T-cell (primary cell): Measurements from ENCODE around the gene SPINK5. TPM values are rescaled to one million over a fixed set of nuclear protein-coding genes. Genes with fewer than 3 reads are reported as not detected.

Source experiments
- ATAC-seq, 4 experiments: fragments of 200-7000 bp in 3 of 4; fragments of 150-1000 bp in 1 of 4; cut with Tn5 transposase; replicated peaks in 1 of 4; 1 replicate in 3 of 4; 2 replicates in 1 of 4; pipeline ENCODE4 v1.10.0; 2021; ENCODE audit warnings: moderate library complexity in 3 of 4, mild to moderate bottlenecking in 2 of 4, moderate number of reproducible peaks in 1 of 4
- CTCF ChIA-PET, 2 donors: fragments of 300-600 bp; sonication (Branson Sonifier 250); formaldehyde crosslinking; loops; one replicate each; lab custom pipeline; 2022; ENCODE audit warnings: antibody characterized with exemption in 2 of 2; lab: Charles Lee
- POLR2A ChIA-PET, 2 donors: fragments of 300-600 bp; sonication (Branson Sonifier 250); formaldehyde crosslinking; loops; one replicate each; lab custom pipeline; 2022; ENCODE audit warnings: antibody characterized with exemption in 2 of 2; lab: Charles Lee
- DNase-seq, 35 experiments: peaks; one replicate each; pipeline versions ENCODE4 v3.0.0 to v3.0.0-alpha.2; 2013 to 2023
- H3K27ac ChIP-seq: one replicate; pipeline ENCODE4 v1.5.1; 2013; ENCODE audit warnings: low read length
- H3K27me3 ChIP-seq, 2 experiments: replicated peaks in 1 of 2; 1 replicate in 1 of 2; 2 replicates in 1 of 2; pipeline versions ENCODE4 v1.6.1 to v1.7.0; 2013; ENCODE audit warnings: low read length in 1 of 2, mixed read lengths in 1 of 2; ENCODE audit not compliant: control insufficient read depth in 2 of 2, insufficient read depth in 2 of 2; ENCODE audit errors: extremely low read depth in 1 of 2
- H3K36me3 ChIP-seq, 2 donors: 1 replicate in 1 of 2; 2 replicates in 1 of 2; pipeline versions ENCODE4 v1.6.1 to v1.7.0; 2013; ENCODE audit warnings: low read length in 1 of 2; ENCODE audit not compliant: control insufficient read depth in 2 of 2, insufficient read depth in 1 of 2; ENCODE audit errors: extremely low read depth in 1 of 2
- H3K4me1 ChIP-seq, 2 experiments: 1 replicate in 1 of 2; 2 replicates in 1 of 2; pipeline versions ENCODE4 v1.6.1 to v1.7.0; 2013; ENCODE audit warnings: low read length in 2 of 2, mixed read lengths in 1 of 2; ENCODE audit not compliant: insufficient read depth in 2 of 2, control insufficient read depth in 1 of 2; ENCODE audit errors: extremely low read depth in 1 of 2
- H3K4me3 ChIP-seq, 2 donors: 1 replicate in 1 of 2; 2 replicates in 1 of 2; pipeline versions ENCODE4 v1.5.1 to v1.7.0; 2013; ENCODE audit warnings: mild to moderate bottlenecking in 2 of 2, low read length in 1 of 2, moderate library complexity in 1 of 2; ENCODE audit not compliant: control insufficient read depth in 1 of 2; ENCODE audit errors: extremely low read depth in 1 of 2
- H3K9me3 ChIP-seq: 2 replicates; pipeline ENCODE4 v1.7.0; 2013
- H3K27ac Mint-ChIP-seq, 2 donors: one replicate each; pipeline ENCODE4 v1.8.0; 2020 to 2021; ENCODE audit warnings: mild to moderate bottlenecking in 2 of 2, mixed read lengths in 2 of 2
- H3K27me3 Mint-ChIP-seq, 2 donors: one replicate each; pipeline ENCODE4 v1.8.0; 2021 to 2022; ENCODE audit warnings: mixed read lengths in 2 of 2
- H3K36me3 Mint-ChIP-seq: one replicate; pipeline ENCODE4 v1.8.0; 2021; ENCODE audit warnings: mixed read lengths
- H3K4me1 Mint-ChIP-seq, 3 donors: one replicate each; pipeline ENCODE4 v1.8.0; 2020 to 2022; ENCODE audit warnings: mixed read lengths in 3 of 3, mild to moderate bottlenecking in 1 of 3
- H3K4me3 Mint-ChIP-seq, 3 donors: one replicate each; pipeline ENCODE4 v1.8.0; 2020 to 2022; ENCODE audit warnings: mild to moderate bottlenecking in 3 of 3, mixed read lengths in 3 of 3, moderate library complexity in 3 of 3
- H3K9me3 Mint-ChIP-seq, 3 donors: one replicate each; pipeline ENCODE4 v1.8.0; 2020 to 2022; ENCODE audit warnings: mixed read lengths in 3 of 3
- WGBS: methylation state at CpG from one replicate; pipeline ENCODE4 v1.1.5; 2013; ENCODE audit warnings: missing lambda C conversion rate; ENCODE audit not compliant: insufficient coverage; 5-methylcytosine and 5-hydroxymethylcytosine counted together
- total RNA-seq, 35 experiments: library from RNA in 6 of 35; stranded (reverse) in 6 of 35; fragments of 120-200 nt in 1 of 35; gene quantifications; one replicate each; pipeline versions ENCODE4 v1.2.1 to v1.2.4 and lab custom pipeline; 2013 to 2026

SPINK5 gene, protein sequence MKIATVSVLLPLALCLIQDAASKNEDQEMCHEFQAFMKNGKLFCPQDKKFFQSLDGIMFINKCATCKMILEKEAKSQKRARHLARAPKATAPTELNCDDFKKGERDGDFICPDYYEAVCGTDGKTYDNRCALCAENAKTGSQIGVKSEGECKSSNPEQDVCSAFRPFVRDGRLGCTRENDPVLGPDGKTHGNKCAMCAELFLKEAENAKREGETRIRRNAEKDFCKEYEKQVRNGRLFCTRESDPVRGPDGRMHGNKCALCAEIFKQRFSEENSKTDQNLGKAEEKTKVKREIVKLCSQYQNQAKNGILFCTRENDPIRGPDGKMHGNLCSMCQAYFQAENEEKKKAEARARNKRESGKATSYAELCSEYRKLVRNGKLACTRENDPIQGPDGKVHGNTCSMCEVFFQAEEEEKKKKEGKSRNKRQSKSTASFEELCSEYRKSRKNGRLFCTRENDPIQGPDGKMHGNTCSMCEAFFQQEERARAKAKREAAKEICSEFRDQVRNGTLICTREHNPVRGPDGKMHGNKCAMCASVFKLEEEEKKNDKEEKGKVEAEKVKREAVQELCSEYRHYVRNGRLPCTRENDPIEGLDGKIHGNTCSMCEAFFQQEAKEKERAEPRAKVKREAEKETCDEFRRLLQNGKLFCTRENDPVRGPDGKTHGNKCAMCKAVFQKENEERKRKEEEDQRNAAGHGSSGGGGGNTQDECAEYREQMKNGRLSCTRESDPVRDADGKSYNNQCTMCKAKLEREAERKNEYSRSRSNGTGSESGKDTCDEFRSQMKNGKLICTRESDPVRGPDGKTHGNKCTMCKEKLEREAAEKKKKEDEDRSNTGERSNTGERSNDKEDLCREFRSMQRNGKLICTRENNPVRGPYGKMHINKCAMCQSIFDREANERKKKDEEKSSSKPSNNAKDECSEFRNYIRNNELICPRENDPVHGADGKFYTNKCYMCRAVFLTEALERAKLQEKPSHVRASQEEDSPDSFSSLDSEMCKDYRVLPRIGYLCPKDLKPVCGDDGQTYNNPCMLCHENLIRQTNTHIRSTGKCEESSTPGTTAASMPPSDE
- total RNA-seq (under 1 TPM in 1 of 5 donors, not detected in 4; 0.07 TPM), total RNA-seq (lab: John Stamatoyannopoulos, UW) (0 to 0.12 (median 0) reads per million in 29 experiments)
- total RNA-seq (2013) = not detected

DNA sequence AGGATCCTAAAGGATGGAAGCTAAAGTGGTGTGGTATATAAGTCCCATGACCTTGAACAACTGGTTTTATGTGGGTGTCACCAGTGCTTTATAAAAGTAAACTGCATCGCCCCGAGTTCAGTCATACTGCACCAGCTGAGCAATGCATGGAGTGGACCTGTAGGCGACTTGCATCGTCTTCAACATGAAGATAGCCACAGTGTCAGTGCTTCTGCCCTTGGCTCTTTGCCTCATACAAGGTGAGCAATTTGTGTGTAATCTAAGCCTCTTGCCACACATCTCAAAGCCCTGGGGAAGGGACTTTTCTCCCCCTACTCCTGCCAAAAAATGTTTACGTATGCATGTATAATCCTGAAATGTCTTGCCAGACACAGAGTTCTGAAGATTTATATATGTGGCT lies at the start of gene SPINK5:
Gene SPINK5 (plus strand): TSS at position 120 of the 400 bp plus-strand sequence. CDS start 65 bp downstream, at position 185.
- H3K27ac ChIP-seq = no peak within 1 kb of the TSS
- no peaks in the 10 kb centered on the region for H3K36me3 Mint-ChIP-seq
- H3K9me3 ChIP-seq = no peaks in the 10 kb centered on the region
- H3K27me3 Mint-ChIP-seq = no peaks in the 10 kb centered on the region
- no peaks in the 10 kb centered on the region for H3K36me3 ChIP-seq
- H3K27me3 ChIP-seq = no peaks in the 10 kb centered on the region
- ChIA-PET CTCF (no interaction called here), POLR2A (no interaction called here)
- no peaks in the 10 kb centered on the region for H3K4me1 Mint-ChIP-seq
- H3K27ac Mint-ChIP-seq = no peak within 1 kb of the TSS
- H3K9me3 Mint-ChIP-seq = peaks cover 0 to 4% (median 0%) of the 10 kb centered on the region in 3 donors
- H3K4me3 ChIP-seq = no peak within 1 kb of the TSS
- ATAC-seq = no peak
- DNase-seq = no peak
- H3K4me3 Mint-ChIP-seq = no peak within 1 kb of the TSS
- 87% methylated on average over 4 of the region's 5 CpGs for WGBS
- no peaks in the 10 kb centered on the region for H3K4me1 ChIP-seq

DNA sequence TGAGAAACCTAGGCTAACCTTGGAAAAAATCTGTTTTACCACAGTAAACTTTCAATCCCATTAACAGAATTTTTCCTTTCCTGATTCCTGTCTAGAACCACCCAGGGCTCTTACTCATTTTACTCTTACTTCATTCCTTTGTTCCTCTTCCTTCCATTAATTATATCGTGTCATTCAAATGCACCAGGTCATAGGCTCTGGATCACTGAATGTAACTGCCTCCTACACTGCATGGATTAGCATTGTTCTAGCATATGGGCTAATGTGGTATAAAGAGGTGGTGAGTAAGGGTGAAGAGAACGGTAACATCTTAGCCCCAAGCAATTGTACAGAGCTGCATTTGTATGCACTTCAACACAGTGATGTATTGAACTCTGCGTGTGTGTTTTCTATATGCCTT lies 49.5 kb upstream of the SPINK5 start:
- no peak overlapping the region for H3K27ac ChIP-seq
- Mint-ChIP-seq H3K4me3 (no peak overlapping the region), H3K27me3 (no peaks in the 10 kb centered on the region), H3K36me3 (no peaks in the 10 kb centered on the region), H3K9me3 (no peaks in the 10 kb centered on the region), H3K27ac (no peak overlapping the region), H3K4me1 (no peaks in the 10 kb centered on the region)
- ChIA-PET POLR2A (no interaction called here), CTCF (no interaction called here)
- no peaks in the 10 kb centered on the region for H3K9me3 ChIP-seq
- no peaks in the 10 kb centered on the region for H3K27me3 ChIP-seq
- ATAC-seq = no peak
- no peaks in the 10 kb centered on the region for H3K36me3 ChIP-seq
- H3K4me3 ChIP-seq = no peak overlapping the region
- 87% methylated on average over 2 of the region's 3 CpGs for WGBS
- no peak for DNase-seq
- H3K4me1 ChIP-seq = no peaks in the 10 kb centered on the region

DNA sequence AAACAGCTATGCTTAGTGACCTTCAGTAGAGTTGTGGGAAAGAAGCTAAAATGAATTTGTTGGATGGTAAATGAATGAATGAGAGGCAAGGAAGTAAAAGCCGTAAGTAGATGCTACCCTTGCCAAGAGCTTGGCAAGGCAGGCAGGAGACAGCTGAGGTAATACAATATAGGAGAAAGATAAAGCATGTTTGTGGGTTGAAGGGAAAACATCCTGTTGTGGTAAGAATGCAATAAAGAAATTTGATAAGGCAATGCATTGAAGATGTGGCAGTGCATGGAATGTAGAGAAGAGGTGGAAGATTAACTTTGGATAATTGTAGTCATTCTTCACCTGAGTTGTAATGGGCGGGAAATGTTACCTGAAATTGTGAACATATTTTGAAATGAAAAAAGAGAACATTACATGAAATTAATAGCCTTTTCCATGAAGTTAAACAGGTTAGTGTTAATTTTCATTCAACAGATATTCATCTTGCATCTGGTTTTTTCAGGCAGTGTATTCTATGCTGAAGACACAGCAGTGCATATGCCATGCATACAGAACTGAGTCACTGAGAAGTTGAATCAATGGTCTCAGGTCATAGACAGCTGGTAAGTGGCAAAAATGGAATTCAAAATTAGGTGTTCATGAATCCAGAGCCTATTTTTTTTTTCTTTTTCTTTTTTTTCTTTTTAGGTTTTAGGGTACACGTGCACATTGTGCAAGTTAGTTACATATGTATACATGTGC lies 43.4 kb upstream of the SPINK5 start:
- Mint-ChIP-seq H3K9me3 (peaks cover 0 to 3% (median 0%) of the 10 kb centered on the region in 3 donors), H3K4me3 (no peak overlapping the region), H3K4me1 (no peaks in the 10 kb centered on the region), H3K27ac (no peak overlapping the region), H3K27me3 (no peaks in the 10 kb centered on the region), H3K36me3 (no peaks in the 10 kb centered on the region)
- H3K9me3 ChIP-seq = no peaks in the 10 kb centered on the region
- no peak for ATAC-seq
- WGBS = 100% methylated on average over 1 of the region's 3 CpGs
- no peak overlapping the region for H3K27ac ChIP-seq
- no peak overlapping the region for H3K4me3 ChIP-seq
- H3K4me1 ChIP-seq = no peaks in the 10 kb centered on the region
- no peaks in the 10 kb centered on the region for H3K27me3 ChIP-seq
- ChIA-PET CTCF (no interaction called here), POLR2A (no interaction called here)
- no peaks in the 10 kb centered on the region for H3K36me3 ChIP-seq
- no peak for DNase-seq

DNA sequence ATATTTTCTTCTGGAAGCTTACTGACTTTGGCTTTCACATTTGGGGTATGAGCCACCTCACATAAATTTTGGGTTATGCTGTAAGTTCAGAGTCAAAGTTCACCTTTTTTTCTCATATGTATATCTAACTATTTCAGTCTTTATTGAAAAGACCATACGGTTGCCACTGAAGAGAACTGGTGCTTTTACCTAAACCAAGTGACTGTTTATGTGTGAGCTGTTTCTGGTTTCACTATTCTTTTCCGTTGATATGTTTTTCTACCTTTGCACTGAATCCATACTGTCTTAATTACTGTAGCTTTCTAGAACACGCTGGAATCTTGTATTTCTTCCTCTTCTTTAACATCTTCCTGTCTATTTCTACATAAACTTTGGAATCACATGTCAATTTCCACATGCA lies 36.3 kb upstream of the SPINK5 start:
- no CpG with 5 or more reads among the region's 3 CpGs for WGBS
- Histone ChIP-seq H3K4me1 (no peaks in the 10 kb centered on the region), H3K27me3 (no peaks in the 10 kb centered on the region), H3K9me3 (no peaks in the 10 kb centered on the region), H3K36me3 (no peaks in the 10 kb centered on the region), H3K4me3 (no peak overlapping the region), H3K27ac (no peak overlapping the region)
- ChIA-PET POLR2A (no interaction called here), CTCF (no interaction called here)
- Mint-ChIP-seq H3K27ac (no peak overlapping the region), H3K4me3 (no peak overlapping the region), H3K9me3 (peaks cover 0 to 13% (median 6%) of the 10 kb centered on the region in 3 donors), H3K27me3 (no peaks in the 10 kb centered on the region), H3K36me3 (no peaks in the 10 kb centered on the region), H3K4me1 (no peaks in the 10 kb centered on the region)
- ATAC-seq = no peak
- DNase-seq = no peak

DNA sequence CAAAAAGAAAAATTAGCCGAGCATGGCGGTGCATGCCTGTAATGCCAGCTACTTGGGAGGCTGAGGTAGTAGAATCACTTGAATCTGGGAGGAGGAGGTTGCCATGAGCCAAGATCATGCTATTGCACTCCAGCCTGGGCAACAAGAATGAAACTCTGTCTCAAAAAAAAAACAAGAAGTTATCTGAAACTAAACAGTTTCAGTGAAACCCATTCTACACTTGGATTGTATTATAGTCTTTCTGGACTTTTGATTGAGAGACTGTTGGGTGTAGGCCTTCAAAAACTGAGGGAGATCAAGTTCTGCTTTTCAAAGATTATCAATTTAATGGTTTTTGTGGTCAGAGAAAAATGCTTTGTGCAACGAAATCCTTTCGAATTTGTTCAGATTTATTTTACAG lies 34.6 kb upstream of the SPINK5 start:
- ChIA-PET CTCF (no interaction called here), POLR2A (no interaction called here)
- H3K4me1 ChIP-seq = no peaks in the 10 kb centered on the region
- no peaks in the 10 kb centered on the region for H3K9me3 ChIP-seq
- Mint-ChIP-seq H3K36me3 (no peaks in the 10 kb centered on the region), H3K4me1 (no peaks in the 10 kb centered on the region), H3K27ac (no peak overlapping the region), H3K9me3 (peaks cover 0 to 13% (median 6%) of the 10 kb centered on the region in 3 donors), H3K4me3 (no peak overlapping the region), H3K27me3 (no peaks in the 10 kb centered on the region)
- no CpG with 5 or more reads among the region's 4 CpGs for WGBS
- H3K27me3 ChIP-seq = no peaks in the 10 kb centered on the region
- H3K4me3 ChIP-seq = no peak overlapping the region
- H3K27ac ChIP-seq = no peak overlapping the region
- no peaks in the 10 kb centered on the region for H3K36me3 ChIP-seq
- ATAC-seq = no peak
- DNase-seq = no peak

DNA sequence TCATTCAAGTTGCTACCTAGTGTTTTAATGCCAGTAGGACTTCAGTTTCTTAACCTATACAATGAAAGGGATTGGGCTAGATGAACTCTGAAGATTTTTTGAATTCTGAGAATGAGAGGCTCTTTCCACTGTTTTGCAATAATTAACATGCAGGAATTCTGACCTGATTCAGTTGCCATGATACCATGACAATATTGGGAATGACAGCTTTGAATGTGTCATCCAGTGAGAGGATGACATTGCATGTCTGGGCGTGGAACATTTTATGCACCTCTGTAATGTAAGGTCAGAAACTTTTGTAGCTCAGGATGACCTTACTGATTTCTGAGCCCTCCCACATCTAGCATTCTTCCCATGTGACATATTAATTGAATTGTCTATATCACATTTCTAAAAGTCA lies 30.6 kb upstream of the SPINK5 start:
- Histone ChIP-seq H3K4me1 (no peaks in the 10 kb centered on the region), H3K4me3 (no peak overlapping the region), H3K27ac (no peak overlapping the region), H3K27me3 (no peaks in the 10 kb centered on the region), H3K36me3 (no peaks in the 10 kb centered on the region), H3K9me3 (no peaks in the 10 kb centered on the region)
- WGBS = no CpG with 5 or more reads among the region's 1 CpG
- Mint-ChIP-seq H3K9me3 (peaks cover 0 to 13% (median 0%) of the 10 kb centered on the region in 3 donors), H3K27me3 (no peaks in the 10 kb centered on the region), H3K4me3 (no peak overlapping the region), H3K36me3 (no peaks in the 10 kb centered on the region), H3K27ac (no peak overlapping the region), H3K4me1 (no peaks in the 10 kb centered on the region)
- ChIA-PET CTCF (no interaction called here), POLR2A (no interaction called here)
- ATAC-seq (no peak), DNase-seq (no peak)
